Measurements from ENCODE around the gene MS4A15. TPM values are rescaled to one million over a fixed set of nuclear protein-coding genes. Genes with fewer than 3 reads are reported as not detected.
A peak's percentile ranks its signal among the peaks of the same experiment; 100 is the strongest.

Gene MS4A15
- total RNA-seq, 4 donors from 2014 or later: not detected

DNA sequence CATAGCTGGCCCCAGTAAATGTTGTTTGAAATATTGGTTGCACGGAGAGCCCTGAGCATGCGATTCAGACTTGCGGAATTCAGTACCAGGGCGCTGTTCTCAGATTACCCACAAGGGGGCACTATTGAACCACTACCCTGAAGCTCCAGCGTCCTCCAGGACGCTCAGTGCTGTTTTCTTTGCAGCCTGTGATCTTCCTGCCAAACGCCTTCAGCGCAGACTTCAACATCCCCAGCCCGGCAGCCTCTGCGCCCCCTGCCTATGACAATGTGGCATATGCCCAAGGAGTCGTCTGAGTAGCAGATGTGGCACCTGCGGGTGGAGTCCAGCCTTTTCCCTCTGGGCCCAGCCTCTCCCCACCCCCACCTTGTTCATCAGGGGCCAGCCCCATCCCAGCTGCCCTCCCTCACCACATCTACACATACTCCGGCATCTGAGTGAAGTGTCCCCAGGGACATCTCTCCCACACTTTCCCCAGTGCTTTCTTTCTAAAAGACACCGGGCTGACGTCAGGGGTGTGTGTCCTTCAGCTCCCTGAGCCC, 18.8 kb downstream of the MS4A15 start:
- 13 to 16% methylated on average over 12 to 14 of the region's 15 CpGs for WGBS, 2 donors
- Histone ChIP-seq H3K27me3 (no peaks in the 10 kb centered on the region), H3K4me1 (peaks cover 0 to 13% (median 3%) of the 10 kb centered on the region in 3 donors), H3K9me3 (no peaks in the 10 kb centered on the region), H3K4me3 (no peak overlapping the region), H3K36me3 (no peaks in the 10 kb centered on the region), H3K27ac (no peak overlapping the region)
- TF ChIP-seq POLR2A (IDR thresholded peaks at IDR 0.05): no peak
- TF ChIP-seq, protein P1, sequence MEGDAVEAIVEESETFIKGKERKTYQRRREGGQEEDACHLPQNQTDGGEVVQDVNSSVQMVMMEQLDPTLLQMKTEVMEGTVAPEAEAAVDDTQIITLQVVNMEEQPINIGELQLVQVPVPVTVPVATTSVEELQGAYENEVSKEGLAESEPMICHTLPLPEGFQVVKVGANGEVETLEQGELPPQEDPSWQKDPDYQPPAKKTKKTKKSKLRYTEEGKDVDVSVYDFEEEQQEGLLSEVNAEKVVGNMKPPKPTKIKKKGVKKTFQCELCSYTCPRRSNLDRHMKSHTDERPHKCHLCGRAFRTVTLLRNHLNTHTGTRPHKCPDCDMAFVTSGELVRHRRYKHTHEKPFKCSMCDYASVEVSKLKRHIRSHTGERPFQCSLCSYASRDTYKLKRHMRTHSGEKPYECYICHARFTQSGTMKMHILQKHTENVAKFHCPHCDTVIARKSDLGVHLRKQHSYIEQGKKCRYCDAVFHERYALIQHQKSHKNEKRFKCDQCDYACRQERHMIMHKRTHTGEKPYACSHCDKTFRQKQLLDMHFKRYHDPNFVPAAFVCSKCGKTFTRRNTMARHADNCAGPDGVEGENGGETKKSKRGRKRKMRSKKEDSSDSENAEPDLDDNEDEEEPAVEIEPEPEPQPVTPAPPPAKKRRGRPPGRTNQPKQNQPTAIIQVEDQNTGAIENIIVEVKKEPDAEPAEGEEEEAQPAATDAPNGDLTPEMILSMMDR (IDR thresholded peaks at IDR 0.05): peak; percentile 83 to 92 (median 87)
- DNase-seq: no peak
- intact Hi-C loops (cut with DNase I): no loop called here

DNA sequence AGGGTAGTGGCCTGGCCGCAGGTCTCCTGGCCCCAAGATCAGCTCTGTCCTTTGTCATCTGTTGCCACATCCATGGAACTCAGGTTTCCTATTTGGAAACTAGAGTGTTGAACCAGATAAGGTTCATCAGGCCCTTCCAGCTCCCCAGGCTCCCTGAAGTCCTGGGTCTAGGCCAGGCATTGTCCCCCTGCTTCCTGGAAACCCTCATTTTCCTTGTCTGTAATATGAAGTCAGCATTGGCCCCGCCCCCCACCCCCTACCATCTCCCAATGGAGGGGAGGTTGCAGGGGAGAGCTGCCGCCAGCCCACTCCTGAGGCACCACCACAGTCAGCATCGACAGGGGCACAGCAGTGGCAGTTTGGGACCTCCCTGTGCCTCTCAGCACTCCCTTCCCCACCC, 19.5 kb downstream of the MS4A15 start:
- H3K4me3 ChIP-seq: no peak overlapping the region
- no peaks in the 10 kb centered on the region for H3K27me3 ChIP-seq
- DNase-seq: no peak
- peaks cover 0 to 13% (median 3%) of the 10 kb centered on the region in 3 donors for H3K4me1 ChIP-seq
- H3K36me3 ChIP-seq: no peaks in the 10 kb centered on the region
- no peak overlapping the region for H3K27ac ChIP-seq
- intact Hi-C loops (cut with DNase I): no loop called here
- no peak for TF ChIP-seq POLR2A (IDR thresholded peaks at IDR 0.05)
- TF ChIP-seq, protein P1 (IDR thresholded peaks at IDR 0.05): no peak
- H3K9me3 ChIP-seq: no peaks in the 10 kb centered on the region
- no CpG with 5 or more reads among the region's 4 CpGs for WGBS, 2 donors

DNA sequence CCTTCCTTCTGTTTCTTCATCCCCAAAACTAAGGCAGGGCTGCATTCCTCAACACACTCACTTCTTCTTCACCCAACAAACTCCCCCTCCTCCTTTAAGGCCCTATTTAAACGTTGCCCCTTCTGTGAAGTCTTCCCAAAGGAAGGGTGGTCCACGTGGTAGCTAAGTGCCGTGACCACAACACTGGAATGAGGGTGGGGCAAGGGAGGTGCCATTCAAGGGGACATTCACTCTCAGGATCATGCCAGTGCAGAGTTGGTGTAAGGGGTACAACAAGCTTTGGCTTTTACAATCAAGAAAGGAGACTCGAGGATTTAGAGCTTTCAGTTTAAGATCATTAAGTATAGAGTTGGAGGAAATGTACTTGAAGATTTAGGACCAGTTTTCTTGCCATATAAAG, 20.4 kb downstream of the MS4A15 start:
- H3K36me3 ChIP-seq: no peaks in the 10 kb centered on the region
- no peak overlapping the region for H3K4me3 ChIP-seq
- no peaks in the 10 kb centered on the region for H3K27me3 ChIP-seq
- no peak overlapping the region for H3K27ac ChIP-seq
- intact Hi-C loops (cut with DNase I): no loop called here
- H3K9me3 ChIP-seq: no peaks in the 10 kb centered on the region
- 35 to 46% methylated on average over 4 of the region's 4 CpGs for WGBS, 2 donors
- H3K4me1 ChIP-seq: peaks cover 0 to 13% (median 3%) of the 10 kb centered on the region in 3 donors
- no peak for TF ChIP-seq POLR2A (IDR thresholded peaks at IDR 0.05)
- TF ChIP-seq, protein P1 (IDR thresholded peaks at IDR 0.05): no peak
- no peak for DNase-seq

DNA sequence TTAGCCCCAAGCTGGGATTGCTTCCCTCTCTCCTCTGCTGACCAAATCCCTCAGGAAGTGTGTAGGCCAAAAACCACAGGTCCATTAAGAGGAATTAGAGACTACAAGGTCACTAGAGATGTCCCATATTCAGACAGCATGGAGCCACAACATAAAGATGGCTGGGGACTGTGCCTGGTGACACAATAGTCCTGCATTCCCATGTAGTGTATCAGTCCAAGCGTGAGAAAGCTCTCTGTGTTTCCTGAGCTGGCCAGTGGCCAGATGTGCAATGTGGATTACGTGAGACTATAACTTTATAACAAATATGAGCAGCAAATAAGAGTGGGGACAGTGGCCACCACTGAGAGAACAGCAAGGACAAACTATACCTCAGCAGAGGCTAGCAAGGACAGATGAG, 20.9 kb downstream of the MS4A15 start:
- Histone ChIP-seq H3K27ac (no peak overlapping the region), H3K9me3 (no peaks in the 10 kb centered on the region), H3K27me3 (no peaks in the 10 kb centered on the region), H3K36me3 (no peaks in the 10 kb centered on the region), H3K4me3 (no peak overlapping the region), H3K4me1 (peaks cover 0 to 13% (median 3%) of the 10 kb centered on the region in 3 donors)
- WGBS, 2 donors: 28 to 32% methylated on average over 2 of the region's 2 CpGs
- intact Hi-C loops (cut with DNase I): no loop called here
- DNase-seq: no peak
- no peak for TF ChIP-seq POLR2A (IDR thresholded peaks at IDR 0.05)
- TF ChIP-seq, protein P1 (IDR thresholded peaks at IDR 0.05): no peak

DNA sequence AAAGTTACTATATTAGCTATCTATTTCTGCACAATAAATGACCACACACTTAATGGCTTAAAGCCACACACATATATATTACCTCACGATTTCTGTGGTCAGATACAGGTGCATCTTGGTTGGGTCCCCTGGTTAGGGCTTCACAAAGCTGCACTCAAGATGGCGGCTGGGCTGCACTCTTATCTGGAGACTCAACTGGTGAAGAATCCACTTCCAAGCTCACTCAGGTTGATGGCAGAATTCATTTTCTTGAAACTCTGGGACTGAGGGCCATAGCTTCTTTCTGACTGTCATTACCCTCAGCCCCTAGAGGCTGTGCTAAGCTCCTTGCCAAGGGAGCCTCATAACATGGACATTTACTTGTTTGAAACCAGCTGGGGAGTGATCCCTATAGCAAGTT, 23.4 kb downstream of the MS4A15 start:
- no peaks in the 10 kb centered on the region for H3K36me3 ChIP-seq
- no peak overlapping the region for H3K27ac ChIP-seq
- H3K9me3 ChIP-seq: no peaks in the 10 kb centered on the region
- H3K27me3 ChIP-seq: no peaks in the 10 kb centered on the region
- H3K4me1 ChIP-seq: peaks cover 0 to 11% (median 3%) of the 10 kb centered on the region in 3 donors
- intact Hi-C loops (cut with DNase I): no loop called here
- 30 to 77% methylated on average over 1 to 2 of the region's 2 CpGs for WGBS, 2 donors
- TF ChIP-seq POLR2A (IDR thresholded peaks at IDR 0.05): no peak
- TF ChIP-seq, protein P1 (IDR thresholded peaks at IDR 0.05): no peak
- no peak overlapping the region for H3K4me3 ChIP-seq
- no peak for DNase-seq

Data from esophagus squamous epithelium (tissue), 5 donors.